Cardiac fibroblast (primary cell): ENCODE results near the gene HSPA4.

Experiments
- DNase-seq, 2 donors: peaks; one replicate each; pipeline versions ENCODE4 v3.0.0 to v3.0.0-alpha.2; 2010; ENCODE audit warnings: low read depth in 2 of 2
- H3K4me3 ChIP-seq, 2 donors: replicated peaks in 1 of 2; 1 replicate in 1 of 2; 2 replicates in 1 of 2; pipeline ENCODE4 v1.5.1; 2011; ENCODE audit warnings: low read depth in 2 of 2, low read length in 2 of 2, mild to moderate bottlenecking in 2 of 2, moderate library complexity in 1 of 2
- TF ChIP-seq, protein P1 (sequence below): IDR thresholded peaks from one replicate; pipeline ENCODE4 v1.5.1; 2011; ENCODE audit warnings: low read depth, mild to moderate bottlenecking, low read length, inconsistent platforms

The HSPA4 gene

DNA sequence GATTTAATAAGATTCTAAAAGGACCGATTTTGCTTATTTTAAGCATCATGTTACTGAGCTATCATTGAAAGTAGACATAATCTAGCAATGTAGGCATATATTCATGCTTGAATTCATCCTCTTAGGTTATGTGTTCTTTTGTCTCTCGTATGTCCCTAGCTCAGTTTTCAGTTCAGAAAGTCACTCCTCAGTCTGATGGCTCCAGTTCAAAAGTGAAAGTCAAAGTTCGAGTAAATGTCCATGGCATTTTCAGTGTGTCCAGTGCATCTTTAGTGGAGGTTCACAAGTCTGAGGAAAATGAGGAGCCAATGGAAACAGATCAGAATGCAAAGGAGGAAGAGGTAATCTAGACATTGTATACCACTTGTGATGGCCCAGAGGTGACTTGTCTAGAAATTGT is 39.2 kb downstream of the HSPA4 start:
- H3K4me3 ChIP-seq, result no peak overlapping the region
- TF ChIP-seq, protein P1, sequence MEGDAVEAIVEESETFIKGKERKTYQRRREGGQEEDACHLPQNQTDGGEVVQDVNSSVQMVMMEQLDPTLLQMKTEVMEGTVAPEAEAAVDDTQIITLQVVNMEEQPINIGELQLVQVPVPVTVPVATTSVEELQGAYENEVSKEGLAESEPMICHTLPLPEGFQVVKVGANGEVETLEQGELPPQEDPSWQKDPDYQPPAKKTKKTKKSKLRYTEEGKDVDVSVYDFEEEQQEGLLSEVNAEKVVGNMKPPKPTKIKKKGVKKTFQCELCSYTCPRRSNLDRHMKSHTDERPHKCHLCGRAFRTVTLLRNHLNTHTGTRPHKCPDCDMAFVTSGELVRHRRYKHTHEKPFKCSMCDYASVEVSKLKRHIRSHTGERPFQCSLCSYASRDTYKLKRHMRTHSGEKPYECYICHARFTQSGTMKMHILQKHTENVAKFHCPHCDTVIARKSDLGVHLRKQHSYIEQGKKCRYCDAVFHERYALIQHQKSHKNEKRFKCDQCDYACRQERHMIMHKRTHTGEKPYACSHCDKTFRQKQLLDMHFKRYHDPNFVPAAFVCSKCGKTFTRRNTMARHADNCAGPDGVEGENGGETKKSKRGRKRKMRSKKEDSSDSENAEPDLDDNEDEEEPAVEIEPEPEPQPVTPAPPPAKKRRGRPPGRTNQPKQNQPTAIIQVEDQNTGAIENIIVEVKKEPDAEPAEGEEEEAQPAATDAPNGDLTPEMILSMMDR, result no peak
- no peak for DNase-seq

DNA sequence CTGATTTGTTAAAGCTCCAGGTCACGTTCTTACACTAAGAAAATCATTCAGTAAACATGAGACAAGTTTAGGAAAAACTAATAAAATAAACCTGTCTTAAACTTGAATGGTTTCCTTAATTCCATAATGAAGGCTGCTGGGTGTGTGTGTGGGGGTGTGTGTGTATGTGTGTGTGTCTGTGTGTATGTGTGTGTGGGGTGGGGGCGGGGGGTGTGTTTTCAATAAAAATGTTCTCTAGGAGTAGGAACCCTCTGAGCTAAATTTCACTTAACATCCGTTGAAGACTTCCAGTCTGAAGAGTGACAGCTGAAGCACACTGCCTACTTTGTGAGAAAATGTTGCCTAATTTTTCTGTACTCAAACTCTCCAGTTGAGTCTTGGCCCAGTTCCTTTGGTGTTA is 54.5 kb downstream of the HSPA4 start:
- peak in 1 of 2 donors; percentile 5 for DNase-seq
- no peak overlapping the region for H3K4me3 ChIP-seq
- TF ChIP-seq, protein P1, result no peak

DNA sequence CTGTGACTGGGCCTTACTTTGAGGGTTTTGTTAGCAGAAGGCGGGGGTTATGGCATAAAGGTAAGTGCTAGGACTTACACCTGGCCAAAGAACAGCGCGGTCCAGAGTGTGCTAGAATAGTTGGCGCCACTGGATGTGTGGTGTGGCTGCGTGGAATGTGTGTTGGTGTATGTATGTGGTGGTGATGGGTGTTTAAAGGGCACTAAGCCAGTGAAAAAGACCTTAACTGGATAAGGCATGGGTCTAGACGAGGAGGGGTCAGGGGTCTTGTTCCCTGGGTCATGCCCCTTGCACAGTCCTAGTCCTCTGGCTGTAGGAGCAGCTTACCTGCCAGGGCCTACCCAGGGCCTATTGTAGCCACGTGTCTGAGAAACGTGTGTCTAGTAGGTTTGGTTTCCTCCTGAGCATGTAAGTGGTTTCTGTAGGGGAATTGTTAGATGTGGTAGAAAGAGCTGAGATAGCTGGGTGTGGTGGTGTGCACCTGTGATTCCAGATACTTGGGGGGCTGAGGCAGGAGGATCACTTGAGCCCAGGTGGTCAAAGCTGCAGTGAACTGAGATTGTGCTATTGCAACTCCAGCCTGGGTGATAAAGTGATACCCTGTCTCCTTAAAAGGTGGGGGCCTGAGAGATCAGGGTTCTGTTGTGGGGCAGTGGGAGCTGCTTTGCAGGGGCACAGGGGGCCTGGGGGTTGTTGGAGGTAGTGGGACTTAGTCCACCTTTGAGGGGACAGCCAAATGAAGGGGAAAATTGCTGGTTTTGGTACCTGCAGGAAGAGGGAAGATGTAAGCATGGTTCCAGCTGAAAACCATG is 55.2 kb downstream of the HSPA4 start:
- no peak overlapping the region for H3K4me3 ChIP-seq
- TF ChIP-seq, protein P1, result no peak
- no peak for DNase-seq

DNA sequence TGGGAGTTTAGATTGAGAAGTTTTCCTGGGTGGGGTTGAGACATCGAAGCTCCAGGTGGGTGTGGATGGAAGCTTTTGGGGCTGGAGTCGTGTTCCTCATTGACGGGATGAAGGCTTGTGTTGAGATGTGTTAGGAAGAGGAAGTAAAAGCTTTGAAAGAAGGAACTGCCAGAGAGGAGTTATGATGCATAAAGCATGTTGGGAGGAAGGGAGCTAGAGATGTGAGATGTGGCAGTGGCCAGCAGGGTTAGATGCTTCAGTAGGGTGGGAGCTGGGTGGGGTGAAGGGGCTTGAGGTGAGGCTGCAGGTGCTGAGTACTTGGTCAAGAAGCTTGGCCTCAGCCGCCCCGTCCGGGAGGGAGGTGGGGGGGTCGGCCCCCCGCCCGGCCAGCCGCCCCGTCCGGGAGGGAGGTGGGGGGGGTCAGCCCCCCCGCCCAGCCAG is 56.7 kb downstream of the HSPA4 start:
- no peak for DNase-seq
- no peak overlapping the region for H3K4me3 ChIP-seq
- TF ChIP-seq, protein P1, result no peak

DNA sequence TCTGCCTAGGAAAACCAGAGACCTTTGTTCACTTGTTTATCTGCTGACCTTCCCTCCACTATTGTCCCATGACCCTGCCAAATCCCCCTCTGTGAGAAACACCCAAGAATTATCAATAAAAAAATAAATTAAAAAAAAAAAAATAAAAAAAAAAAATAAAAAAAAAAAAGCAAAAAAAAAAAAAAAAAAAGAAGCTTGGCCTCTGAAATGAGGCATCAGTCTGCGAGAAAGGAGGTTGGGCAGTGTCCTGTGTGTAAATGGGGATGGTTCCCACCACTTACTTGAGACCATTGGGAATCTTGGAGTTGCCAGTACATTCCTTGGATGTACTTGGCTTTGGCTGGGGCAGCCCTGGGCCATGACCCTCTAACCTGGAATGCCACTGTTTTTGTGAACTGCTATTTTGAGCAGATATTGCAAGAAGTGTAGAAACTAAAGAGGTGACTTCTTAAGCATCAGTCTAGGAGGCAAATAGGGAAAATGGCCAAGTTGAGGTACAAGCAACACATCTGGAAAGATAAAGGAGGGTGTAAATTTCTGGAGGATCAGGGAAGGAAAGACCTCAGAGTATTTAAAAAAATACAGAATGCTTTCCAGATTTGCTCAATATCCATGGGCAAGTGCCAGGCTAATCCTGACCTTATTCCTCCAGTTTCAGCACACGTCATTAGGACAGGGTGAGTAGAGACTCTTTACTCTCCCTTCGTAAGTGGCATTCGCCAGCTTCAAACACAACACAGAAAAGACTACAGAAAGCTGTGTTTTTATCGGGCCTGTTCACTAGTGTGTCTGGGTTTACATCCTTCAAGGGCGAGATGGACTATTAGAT is 58.1 kb downstream of the HSPA4 start:
- no peak overlapping the region for H3K4me3 ChIP-seq
- DNase-seq, result peak in 1 of 2 donors; percentile 28
- TF ChIP-seq, protein P1, result no peak

DNA sequence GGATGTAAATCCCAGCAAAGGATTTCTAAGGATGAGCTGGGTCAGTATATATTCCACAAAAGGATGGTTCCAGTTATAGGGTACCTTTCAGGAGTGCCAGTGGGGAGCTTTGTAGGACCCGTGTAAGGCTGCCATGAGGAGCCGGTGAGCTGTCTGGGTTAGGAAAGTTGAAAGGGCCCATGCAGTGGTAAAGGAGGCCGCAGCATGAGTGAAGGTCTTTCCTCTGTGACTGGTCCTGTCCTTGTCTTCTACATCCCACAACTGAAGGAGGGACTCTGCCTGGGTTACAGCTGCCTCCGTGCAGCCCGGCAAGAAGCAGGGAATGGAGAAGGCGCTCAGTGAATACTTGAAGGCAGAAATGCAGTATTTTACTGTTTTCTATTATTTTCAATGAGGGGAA is 58.9 kb downstream of the HSPA4 start:
- no peak for DNase-seq
- TF ChIP-seq, protein P1, result no peak
- H3K4me3 ChIP-seq, result no peak overlapping the region
